Measurements from ENCODE around the gene ARAP2. TPM values are rescaled to one million over a fixed set of nuclear protein-coding genes. Genes with fewer than 3 reads are reported as not detected.

The ARAP2 gene
- total RNA-seq, 2 experiments from 2014 or later = 70.7 to 76.4 TPM

DNA sequence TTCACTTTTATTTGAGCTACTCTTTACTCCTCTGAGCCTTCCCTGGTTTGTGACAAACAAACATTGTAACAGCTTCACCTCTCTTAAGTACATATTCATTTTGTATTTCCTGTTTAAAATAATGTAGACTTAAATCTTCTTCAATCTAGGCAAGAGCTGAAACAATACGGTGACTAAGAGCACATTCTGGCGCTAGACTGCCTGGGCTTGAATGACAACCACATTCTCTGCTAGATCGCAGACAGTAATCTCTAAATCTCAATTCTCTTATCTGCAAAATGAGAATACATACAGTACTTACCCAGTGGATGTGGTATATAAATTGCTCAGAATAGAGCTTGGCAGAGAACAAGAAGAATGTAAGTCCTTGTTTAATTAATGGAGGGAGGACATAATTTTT lies 144.8 kb downstream of the ARAP2 start:
- DNase-seq = no peak
- no peaks in the 10 kb centered on the region for H3K9me3 Mint-ChIP-seq
- no peak overlapping the region for H3K4me3 Mint-ChIP-seq
- CTCF ChIA-PET = no interaction called here
- no peak overlapping the region for H3K27ac Mint-ChIP-seq
- H3K4me1 Mint-ChIP-seq = peaks cover 8% of the 10 kb centered on the region
- POLR2A ChIA-PET = no interaction called here
- peaks cover 50% of the 10 kb centered on the region for H3K36me3 Mint-ChIP-seq (ENCODE audit: low read depth)
- H3K27me3 Mint-ChIP-seq = no peaks in the 10 kb centered on the region

DNA sequence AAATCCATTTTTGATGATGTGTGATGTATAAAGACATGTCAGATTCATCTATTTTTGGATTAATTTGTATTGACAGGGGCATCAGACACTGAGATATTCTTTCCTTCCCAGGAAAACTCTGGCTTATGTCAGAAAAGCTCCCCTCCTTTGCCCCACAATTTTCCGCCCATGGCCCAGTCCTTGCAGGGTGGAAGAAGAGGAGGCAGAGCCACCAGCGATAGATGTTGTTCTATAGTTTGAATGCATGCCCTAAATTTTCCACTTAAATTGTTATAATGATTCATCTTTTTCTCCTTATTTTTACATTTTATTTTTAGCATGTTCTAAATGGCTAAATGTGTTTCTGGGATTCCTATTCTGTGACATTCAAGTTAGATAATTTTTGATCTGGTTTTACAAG lies 149.3 kb downstream of the ARAP2 start:
- H3K36me3 Mint-ChIP-seq (ENCODE audit: low read depth) = peaks cover 48% of the 10 kb centered on the region
- no peaks in the 10 kb centered on the region for H3K27me3 Mint-ChIP-seq
- POLR2A ChIA-PET = no interaction called here
- H3K27ac Mint-ChIP-seq = no peak overlapping the region
- H3K4me1 Mint-ChIP-seq = peaks cover 5% of the 10 kb centered on the region
- CTCF ChIA-PET = interaction anchor here (1.1 kb wide), 1 partner anchor 161 kb away, joined by 3 read pairs; no protein-coding TSS in a partner anchor
- H3K9me3 Mint-ChIP-seq = no peaks in the 10 kb centered on the region
- no peak for DNase-seq
- no peak overlapping the region for H3K4me3 Mint-ChIP-seq

GRCh38 chr4:36091997-36092396 lies 152.3 kb downstream of the ARAP2 start:
- no peaks in the 10 kb centered on the region for H3K4me1 Mint-ChIP-seq
- H3K27ac Mint-ChIP-seq = no peak overlapping the region
- no peaks in the 10 kb centered on the region for H3K9me3 Mint-ChIP-seq
- H3K36me3 Mint-ChIP-seq (ENCODE audit: low read depth) = peaks cover 35% of the 10 kb centered on the region
- no peak for DNase-seq
- H3K4me3 Mint-ChIP-seq = no peak overlapping the region
- ChIA-PET POLR2A (no interaction called here), CTCF (no interaction called here)
- no peaks in the 10 kb centered on the region for H3K27me3 Mint-ChIP-seq

DNA sequence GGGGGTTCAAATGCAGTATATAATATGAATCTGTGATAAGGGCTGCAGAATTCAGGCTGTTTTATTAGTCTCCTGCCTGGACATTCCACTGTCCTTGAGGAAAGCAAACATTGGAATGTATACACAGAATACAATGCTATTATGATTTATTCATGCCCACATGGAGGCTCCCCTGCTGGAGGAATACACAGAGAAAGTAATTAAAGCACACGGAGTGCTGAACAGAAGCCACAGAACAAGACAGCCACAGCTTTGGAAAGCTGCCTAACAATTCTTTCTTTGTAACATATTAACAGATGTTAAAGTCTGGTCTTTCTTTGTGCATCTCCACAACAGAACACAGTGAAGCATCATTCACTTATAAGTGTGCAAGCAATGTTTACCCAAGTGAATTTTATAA lies 155.8 kb downstream of the ARAP2 start:
- peaks cover 30% of the 10 kb centered on the region for H3K36me3 Mint-ChIP-seq (ENCODE audit: low read depth)
- H3K9me3 Mint-ChIP-seq = no peaks in the 10 kb centered on the region
- CTCF ChIA-PET = no interaction called here
- peaks cover 6% of the 10 kb centered on the region for H3K4me1 Mint-ChIP-seq
- H3K27ac Mint-ChIP-seq = no peak overlapping the region
- no peaks in the 10 kb centered on the region for H3K27me3 Mint-ChIP-seq
- POLR2A ChIA-PET = no interaction called here
- DNase-seq = no peak
- H3K4me3 Mint-ChIP-seq = no peak overlapping the region

GRCh38 chr4:36086261-36086786 lies 158.0 kb downstream of the ARAP2 start:
- Mint-ChIP-seq H3K4me3 (no peak overlapping the region), H3K36me3 (ENCODE audit: low read depth) (peaks cover 24% of the 10 kb centered on the region), H3K27ac (no peak overlapping the region), H3K9me3 (no peaks in the 10 kb centered on the region), H3K4me1 (peaks cover 6% of the 10 kb centered on the region), H3K27me3 (no peaks in the 10 kb centered on the region)
- ChIA-PET POLR2A (no interaction called here), CTCF (no interaction called here)
- DNase-seq = no peak

DNA sequence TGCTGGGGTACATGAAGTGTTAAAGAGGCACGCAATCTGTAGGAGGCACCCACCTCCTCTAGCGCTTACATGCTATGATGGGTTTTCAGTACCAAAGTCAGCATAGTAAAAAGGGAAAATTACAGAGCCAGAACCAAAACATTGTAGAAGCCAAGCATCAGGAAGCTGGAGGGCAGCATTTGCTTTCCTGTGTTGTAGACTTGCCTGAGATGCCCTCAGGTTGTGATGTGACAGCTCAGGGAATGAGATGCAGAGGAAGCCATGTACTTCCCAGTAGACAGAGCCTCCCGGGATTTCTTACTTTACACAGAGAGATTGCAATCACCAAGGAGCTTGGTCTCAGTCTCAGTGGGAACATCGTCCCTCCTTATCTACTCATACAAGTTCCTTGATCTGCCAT lies 161.5 kb downstream of the ARAP2 start:
- no peaks in the 10 kb centered on the region for H3K27me3 Mint-ChIP-seq
- no peak overlapping the region for H3K27ac Mint-ChIP-seq
- H3K4me3 Mint-ChIP-seq = no peak overlapping the region
- peaks cover 6% of the 10 kb centered on the region for H3K4me1 Mint-ChIP-seq
- DNase-seq = no peak
- no peaks in the 10 kb centered on the region for H3K9me3 Mint-ChIP-seq
- ChIA-PET CTCF (no interaction called here), POLR2A (no interaction called here)
- peaks cover 14% of the 10 kb centered on the region for H3K36me3 Mint-ChIP-seq (ENCODE audit: low read depth)

GRCh38 chr4:36081185-36081584 lies 163.1 kb downstream of the ARAP2 start:
- Mint-ChIP-seq H3K4me1 (peaks cover 6% of the 10 kb centered on the region), H3K27me3 (no peaks in the 10 kb centered on the region), H3K9me3 (no peaks in the 10 kb centered on the region), H3K4me3 (no peak overlapping the region), H3K36me3 (ENCODE audit: low read depth) (peaks cover 13% of the 10 kb centered on the region), H3K27ac (no peak overlapping the region)
- no peak for DNase-seq
- CTCF ChIA-PET = no interaction called here
- POLR2A ChIA-PET = interaction anchor here (1.0 kb wide), 1 partner anchor 89 kb away, joined by 3 read pairs; no protein-coding TSS in a partner anchor

- no peak for DNase-seq
- Mint-ChIP-seq H3K9me3 (no peaks in the 10 kb centered on the region), H3K27me3 (no peaks in the 10 kb centered on the region), H3K36me3 (ENCODE audit: low read depth) (peaks cover 11% of the 10 kb centered on the region), H3K4me1 (peaks cover 5% of the 10 kb centered on the region), H3K4me3 (no peak overlapping the region), H3K27ac (no peak overlapping the region)
- CTCF ChIA-PET = no interaction called here
- POLR2A ChIA-PET = no interaction called here
These were observed 164.6 kb downstream of the ARAP2 start for GRCh38 chr4:36079666-36080065.

DNA sequence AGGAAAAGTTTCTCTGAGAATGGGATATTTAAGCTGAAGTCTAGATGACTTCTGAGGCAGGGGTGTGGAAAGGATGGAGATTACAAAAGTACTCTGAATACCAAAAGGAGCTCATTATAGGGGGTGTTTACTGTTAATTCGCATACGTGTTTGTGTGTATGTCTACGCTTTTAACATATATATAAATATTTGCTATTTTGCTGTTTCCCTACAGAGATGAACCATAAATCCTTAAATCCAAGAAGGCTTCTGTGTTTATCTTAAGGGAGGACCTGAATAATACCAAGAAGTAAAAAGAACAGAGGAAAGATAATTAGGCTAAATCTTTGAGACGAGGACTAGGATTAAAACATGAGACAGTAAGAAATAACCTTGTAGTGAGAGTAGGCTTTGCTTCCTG lies 166.0 kb downstream of the ARAP2 start:
- Mint-ChIP-seq H3K9me3 (no peaks in the 10 kb centered on the region), H3K4me1 (no peaks in the 10 kb centered on the region), H3K4me3 (no peak overlapping the region), H3K27me3 (no peaks in the 10 kb centered on the region), H3K36me3 (ENCODE audit: low read depth) (peaks cover 14% of the 10 kb centered on the region), H3K27ac (no peak overlapping the region)
- ChIA-PET CTCF (no interaction called here), POLR2A (no interaction called here)
- DNase-seq = no peak

DNA sequence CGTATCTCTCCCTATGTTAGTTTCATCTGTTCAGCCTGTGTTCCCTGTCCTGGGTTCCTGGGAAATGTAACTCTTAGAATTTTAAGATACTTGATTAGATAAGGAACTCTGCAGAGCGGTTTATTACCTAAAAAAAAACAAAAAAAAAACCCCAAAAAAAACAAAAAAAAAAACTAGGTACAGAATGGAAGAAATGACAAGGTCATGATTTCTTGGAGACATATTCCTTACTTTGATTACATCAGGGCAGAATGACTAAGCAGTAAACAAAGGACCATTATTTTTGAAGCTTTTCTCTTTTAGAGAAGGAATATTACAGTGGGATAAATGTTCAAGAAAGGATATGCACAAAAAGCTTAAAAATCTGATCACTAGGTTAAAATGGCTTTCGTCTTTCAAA lies 171.8 kb downstream of the ARAP2 start:
- POLR2A ChIA-PET = no interaction called here

DNA sequence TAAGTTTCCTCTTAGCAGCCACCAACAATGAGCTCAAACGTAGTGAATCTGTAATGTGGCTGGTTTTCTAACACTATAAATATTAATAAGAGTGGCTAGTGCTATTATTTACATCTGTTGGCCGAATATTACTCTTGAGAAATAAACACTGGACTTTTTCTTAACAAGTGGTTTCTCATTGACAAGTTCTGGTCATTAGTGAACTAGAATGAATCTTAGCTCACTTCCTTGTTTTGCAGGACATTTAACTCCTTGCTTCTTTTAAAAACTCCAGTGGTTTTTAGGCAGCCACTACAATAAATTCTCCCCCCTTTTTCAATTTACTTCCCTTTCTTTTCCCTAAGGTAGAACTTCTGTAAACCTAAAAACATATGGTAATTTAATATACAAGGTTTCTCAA lies 177.2 kb downstream of the ARAP2 start:
- H3K27me3 Mint-ChIP-seq = no peaks in the 10 kb centered on the region
- ChIA-PET POLR2A (interaction anchor here (0.8 kb wide), 1 partner anchor 122 kb away, joined by 3 read pairs; no protein-coding TSS in a partner anchor), CTCF (no interaction called here)
- no peak overlapping the region for H3K27ac Mint-ChIP-seq
- no peaks in the 10 kb centered on the region for H3K9me3 Mint-ChIP-seq
- H3K4me1 Mint-ChIP-seq = no peaks in the 10 kb centered on the region
- no peak for DNase-seq
- H3K36me3 Mint-ChIP-seq (ENCODE audit: low read depth) = peaks cover 42% of the 10 kb centered on the region
- no peak overlapping the region for H3K4me3 Mint-ChIP-seq

More for the DNA sequence above, 171.8 kb downstream of the ARAP2 start:
- Mint-ChIP-seq H3K4me1 (no peaks in the 10 kb centered on the region), H3K27ac (no peak overlapping the region), H3K9me3 (no peaks in the 10 kb centered on the region), H3K36me3 (ENCODE audit: low read depth) (peaks cover 41% of the 10 kb centered on the region), H3K27me3 (no peaks in the 10 kb centered on the region), H3K4me3 (no peak overlapping the region)
- CTCF ChIA-PET = no interaction called here
- DNase-seq = no peak

- Mint-ChIP-seq H3K27me3 (no peaks in the 10 kb centered on the region), H3K4me1 (no peaks in the 10 kb centered on the region), H3K27ac (no peak overlapping the region), H3K36me3 (ENCODE audit: low read depth) (peaks cover 42% of the 10 kb centered on the region), H3K4me3 (no peak overlapping the region), H3K9me3 (peaks cover 2% of the 10 kb centered on the region)
- CTCF ChIA-PET = interaction anchor here (1.1 to 1.4 kb wide), 2 partner anchors 32 to 335 kb away, joined by 3 to 4 read pairs; no protein-coding TSS in a partner anchor
- POLR2A ChIA-PET = interaction anchor here (0.5 kb wide), 1 partner anchor 248 kb away, joined by 3 read pairs; no protein-coding TSS in a partner anchor
- DNase-seq = no peak
These were observed 178.9 kb downstream of the ARAP2 start for GRCh38 chr4:36065274-36065871.

DNA sequence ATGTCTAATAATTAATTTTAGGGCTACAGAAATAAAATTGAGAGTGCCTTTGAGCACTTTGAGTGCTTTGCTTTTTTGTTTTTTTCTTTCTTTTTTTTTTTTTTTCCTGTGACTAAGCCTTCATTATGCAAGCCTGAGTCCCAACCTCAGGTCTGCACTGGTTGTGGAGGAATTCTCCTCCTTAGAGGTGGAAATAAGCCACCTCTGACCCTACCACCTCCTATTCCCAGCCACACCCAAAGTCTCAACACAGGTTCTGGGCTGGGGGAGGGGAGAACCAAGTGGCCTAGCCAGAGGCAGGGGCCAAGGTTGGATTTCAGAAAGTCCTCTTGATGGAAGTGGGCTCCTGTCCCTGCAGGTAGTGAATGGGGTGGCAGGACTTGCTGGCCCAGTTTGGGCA lies 180.2 kb downstream of the ARAP2 start:
- H3K27me3 Mint-ChIP-seq = no peaks in the 10 kb centered on the region
- H3K27ac Mint-ChIP-seq = no peak overlapping the region
- H3K4me1 Mint-ChIP-seq = no peaks in the 10 kb centered on the region
- DNase-seq = no peak
- ChIA-PET CTCF (no interaction called here), POLR2A (no interaction called here)
- H3K36me3 Mint-ChIP-seq (ENCODE audit: low read depth) = peaks cover 32% of the 10 kb centered on the region
- peaks cover 2% of the 10 kb centered on the region for H3K9me3 Mint-ChIP-seq
- no peak overlapping the region for H3K4me3 Mint-ChIP-seq

- Mint-ChIP-seq H3K36me3 (ENCODE audit: low read depth) (no peaks in the 10 kb centered on the region), H3K9me3 (no peaks in the 10 kb centered on the region), H3K4me3 (no peak overlapping the region), H3K27ac (no peak overlapping the region), H3K4me1 (no peaks in the 10 kb centered on the region), H3K27me3 (no peaks in the 10 kb centered on the region)
- DNase-seq = no peak
- ChIA-PET POLR2A (interaction anchor here (0.6 kb wide), 1 partner anchor 25 kb away, joined by 3 read pairs; no protein-coding TSS in a partner anchor), CTCF (no interaction called here)
These were observed 188.2 kb downstream of the ARAP2 start for GRCh38 chr4:36056136-36056535.

All from activated CD4-positive, alpha-beta memory T cell treated with anti-CD3 and anti-CD28 coated beads, Interleukin-2, amount 10 ng/mL, durations not matched to agents 7 days and 5 days (primary cell).